Astrocyte (in vitro differentiated cells and primary cell): ENCODE data around the gene NTM. TPM values are rescaled to one million over a fixed set of nuclear protein-coding genes. Genes with fewer than 3 reads are reported as not detected.

Source experiments
- DNase-seq: peaks from one replicate; pipeline ENCODE4 v3.0.0-alpha.2; 2010; ENCODE audit warnings: low read depth
- FAIRE-seq: peaks from 2 replicates; lab custom pipeline; 2011; peaks lifted over from hg19 to GRCh38; lab: Jason Lieb, UNC
- H2AFZ ChIP-seq: 2 replicates; pipeline ENCODE4 v1.6.0; 2012; ENCODE audit warnings: low read depth, low read length, inconsistent platforms
- H3K27ac ChIP-seq: 2 replicates; pipeline ENCODE4 v1.5.1; 2011; ENCODE audit warnings: low read depth, low read length, inconsistent platforms
- H3K27me3 ChIP-seq: 2 replicates; pipeline ENCODE4 v1.6.0; 2011; ENCODE audit warnings: low read length, inconsistent platforms; ENCODE audit not compliant: insufficient read depth
- H3K36me3 ChIP-seq: 2 replicates; pipeline ENCODE4 v1.5.1; 2011; ENCODE audit warnings: low read length, inconsistent platforms; ENCODE audit not compliant: insufficient read depth
- H3K4me1 ChIP-seq: 2 replicates; pipeline ENCODE4 v1.5.1; 2011; ENCODE audit warnings: low read length, inconsistent platforms; ENCODE audit not compliant: insufficient read depth
- H3K4me2 ChIP-seq: 2 replicates; pipeline ENCODE4 v1.6.0; 2012; ENCODE audit warnings: low read length, inconsistent platforms
- H3K4me3 ChIP-seq: 2 replicates; pipeline ENCODE4 v1.5.1; 2011; ENCODE audit warnings: low read depth, mild to moderate bottlenecking, low read length, inconsistent platforms; ENCODE audit not compliant: insufficient read depth
- H3K79me2 ChIP-seq: 2 replicates; pipeline ENCODE4 v1.6.0; 2012; ENCODE audit warnings: mild to moderate bottlenecking, low read length, inconsistent platforms; ENCODE audit not compliant: insufficient read depth
- H3K9ac ChIP-seq: 2 replicates; pipeline ENCODE4 v1.6.0; 2012; ENCODE audit warnings: mild to moderate bottlenecking, low read length, inconsistent platforms
- H3K9me3 ChIP-seq: 2 replicates; pipeline ENCODE4 v1.5.1; 2012; ENCODE audit warnings: low read depth, mild to moderate bottlenecking, low read length, inconsistent platforms; ENCODE audit not compliant: insufficient read depth
- H4K20me1 ChIP-seq: 2 replicates; pipeline ENCODE4 v1.6.0; 2012; ENCODE audit warnings: low read length, inconsistent platforms; ENCODE audit not compliant: insufficient read depth
- H3K27ac Mint-ChIP-seq: one replicate; pipeline ENCODE4 v1.8.0; 2021; ENCODE audit warnings: mild to moderate bottlenecking, mixed read lengths; ENCODE audit not compliant: unreplicated experiment
- H3K27me3 Mint-ChIP-seq: one replicate; pipeline ENCODE4 v1.8.0; 2021; ENCODE audit warnings: low read depth, mixed read lengths; ENCODE audit not compliant: unreplicated experiment
- H3K36me3 Mint-ChIP-seq: one replicate; pipeline ENCODE4 v1.8.0; 2021; ENCODE audit warnings: low read depth, mixed read lengths; ENCODE audit not compliant: unreplicated experiment
- H3K4me1 Mint-ChIP-seq: one replicate; pipeline ENCODE4 v1.8.0; 2021; ENCODE audit warnings: low read depth, mixed read lengths; ENCODE audit not compliant: unreplicated experiment
- H3K4me3 Mint-ChIP-seq: one replicate; pipeline ENCODE4 v1.8.0; 2021; ENCODE audit warnings: mild to moderate bottlenecking, moderate library complexity, mixed read lengths; ENCODE audit not compliant: unreplicated experiment
- H3K9me3 Mint-ChIP-seq: one replicate; pipeline ENCODE4 v1.8.0; 2021; ENCODE audit warnings: mild to moderate bottlenecking, mixed read lengths; ENCODE audit not compliant: unreplicated experiment
- EZH2 ChIP-seq: IDR thresholded peaks from 2 replicates; pipeline ENCODE4 v1.6.1; 2012; ENCODE audit warnings: mild to moderate bottlenecking, low read length, inconsistent platforms; ENCODE audit not compliant: insufficient read depth
- total RNA-seq: library from RNA; stranded (reverse); gene quantifications from 2 replicates; pipeline ENCODE4 v1.2.1, GENCODE V29; 2021
- TF ChIP-seq, protein P1 (sequence below): IDR thresholded peaks from 2 replicates; pipeline ENCODE4 v1.5.1; 2011; ENCODE audit warnings: low read depth, mild to moderate bottlenecking, inconsistent platforms, low read length, moderate library complexity; ENCODE audit not compliant: insufficient read depth

NTM gene
- total RNA-seq, 1 donor from 2014 or later: 98.2 TPM

DNA sequence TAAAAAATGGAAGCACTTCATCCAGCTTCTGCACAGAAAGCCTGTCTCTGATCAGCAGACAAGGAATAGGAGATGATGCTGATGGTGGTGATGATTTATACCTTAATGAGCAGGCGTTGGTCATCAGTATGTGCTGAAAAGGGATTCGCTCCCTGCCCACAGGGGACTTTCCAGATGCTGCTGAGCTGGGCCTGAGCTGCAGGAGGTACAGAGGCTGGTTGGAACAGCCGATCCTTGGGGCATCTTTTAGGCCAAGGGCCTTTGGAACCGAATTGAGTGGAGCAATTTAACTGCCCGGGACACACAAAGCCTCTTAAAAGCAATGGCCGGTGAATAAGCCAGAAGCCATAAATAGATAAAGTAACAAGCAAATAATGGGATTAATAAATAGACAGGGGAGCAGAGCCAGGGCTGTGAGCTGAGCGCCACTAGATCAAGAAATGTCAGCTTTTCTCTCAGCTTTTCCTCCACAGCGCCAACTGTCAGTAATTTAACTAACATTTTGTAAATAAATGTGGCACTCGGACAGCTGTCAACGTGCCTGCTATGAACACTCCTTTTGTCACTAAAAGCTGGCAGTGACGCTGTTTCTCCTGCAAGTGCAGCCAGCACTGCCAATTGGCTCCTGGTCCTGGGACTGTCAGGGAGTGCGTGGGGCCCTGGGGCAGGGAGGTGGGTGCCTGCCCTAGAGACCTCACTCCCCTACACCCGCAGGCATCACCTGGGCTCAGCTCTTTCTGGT lies 562.3 kb downstream of the NTM start:
- Histone ChIP-seq H3K27me3 (no peaks in the 10 kb centered on the region), H3K9ac (no peak overlapping the region), H3K27ac (no peak overlapping the region), H2AFZ (no peak overlapping the region), H3K36me3 (no peaks in the 10 kb centered on the region), H3K4me1 (peaks cover 2% of the 10 kb centered on the region), H3K9me3 (no peaks in the 10 kb centered on the region), H3K79me2 (peaks cover 98% of the 10 kb centered on the region), H3K4me3 (no peak overlapping the region), H3K4me2 (no peak overlapping the region), H4K20me1 (peaks cover 39% of the 10 kb centered on the region)
- Mint-ChIP-seq H3K27me3 (no peaks in the 10 kb centered on the region), H3K4me1 (peaks cover 3% of the 10 kb centered on the region), H3K9me3 (peaks cover 2% of the 10 kb centered on the region), H3K4me3 (no peak overlapping the region), H3K27ac (no peak overlapping the region), H3K36me3 (peaks cover 13% of the 10 kb centered on the region)
- FAIRE-seq (no peak), DNase-seq (no peak)
- TF ChIP-seq, protein P1, sequence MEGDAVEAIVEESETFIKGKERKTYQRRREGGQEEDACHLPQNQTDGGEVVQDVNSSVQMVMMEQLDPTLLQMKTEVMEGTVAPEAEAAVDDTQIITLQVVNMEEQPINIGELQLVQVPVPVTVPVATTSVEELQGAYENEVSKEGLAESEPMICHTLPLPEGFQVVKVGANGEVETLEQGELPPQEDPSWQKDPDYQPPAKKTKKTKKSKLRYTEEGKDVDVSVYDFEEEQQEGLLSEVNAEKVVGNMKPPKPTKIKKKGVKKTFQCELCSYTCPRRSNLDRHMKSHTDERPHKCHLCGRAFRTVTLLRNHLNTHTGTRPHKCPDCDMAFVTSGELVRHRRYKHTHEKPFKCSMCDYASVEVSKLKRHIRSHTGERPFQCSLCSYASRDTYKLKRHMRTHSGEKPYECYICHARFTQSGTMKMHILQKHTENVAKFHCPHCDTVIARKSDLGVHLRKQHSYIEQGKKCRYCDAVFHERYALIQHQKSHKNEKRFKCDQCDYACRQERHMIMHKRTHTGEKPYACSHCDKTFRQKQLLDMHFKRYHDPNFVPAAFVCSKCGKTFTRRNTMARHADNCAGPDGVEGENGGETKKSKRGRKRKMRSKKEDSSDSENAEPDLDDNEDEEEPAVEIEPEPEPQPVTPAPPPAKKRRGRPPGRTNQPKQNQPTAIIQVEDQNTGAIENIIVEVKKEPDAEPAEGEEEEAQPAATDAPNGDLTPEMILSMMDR: no peak

DNA sequence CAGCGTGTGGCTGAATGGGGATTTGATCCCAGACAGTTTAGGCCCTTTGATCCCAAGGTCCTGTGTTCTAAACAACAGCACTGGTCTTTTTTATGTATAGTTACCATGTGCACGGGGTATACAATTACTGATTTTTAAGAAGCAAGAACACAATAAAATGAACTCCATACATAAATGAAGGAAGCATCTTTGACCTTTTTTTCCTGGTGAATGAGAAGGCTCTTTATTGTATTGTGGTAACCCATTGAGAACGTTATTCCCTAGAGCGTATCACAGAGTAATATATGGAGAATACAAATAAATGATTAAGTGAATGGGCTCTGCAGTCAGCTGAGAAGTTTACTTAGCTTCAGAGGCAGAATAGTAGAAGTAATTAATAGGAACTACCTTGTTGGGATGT lies 563.6 kb downstream of the NTM start:
- H3K4me3 ChIP-seq: no peak overlapping the region

DNA sequence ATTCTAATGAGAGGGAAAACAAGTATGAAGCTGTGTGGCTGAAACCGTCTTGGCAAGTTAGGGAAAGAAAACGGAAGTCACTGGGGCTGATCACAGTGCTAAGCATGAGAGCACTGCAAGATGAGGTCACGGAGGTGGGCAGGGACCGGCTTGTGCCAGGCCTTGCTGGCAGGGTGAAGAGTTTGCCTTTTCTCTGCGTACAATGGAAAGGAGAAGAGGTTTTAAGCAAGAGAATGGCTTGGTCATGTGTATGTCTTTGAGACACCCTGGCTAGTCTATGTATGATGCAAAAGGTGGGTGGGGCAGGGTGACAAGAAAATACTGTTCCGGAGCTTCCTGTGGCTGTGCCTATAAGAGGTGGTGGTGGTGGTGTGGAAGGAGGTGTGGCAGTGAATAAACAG lies 567.9 kb downstream of the NTM start:
- H3K27me3 Mint-ChIP-seq: no peaks in the 10 kb centered on the region
- Histone ChIP-seq H3K36me3 (no peaks in the 10 kb centered on the region), H3K27ac (no peak overlapping the region), H3K9me3 (no peaks in the 10 kb centered on the region), H3K4me3 (no peak overlapping the region), H3K4me2 (peak overlapping the region; percentile 62), H3K27me3 (no peaks in the 10 kb centered on the region), H4K20me1 (peaks cover 68% of the 10 kb centered on the region), H3K79me2 (peaks cover 98% of the 10 kb centered on the region), H2AFZ (no peak overlapping the region), H3K9ac (peak overlapping the region; percentile 27), H3K4me1 (peaks cover 12% of the 10 kb centered on the region)
- H3K9me3 Mint-ChIP-seq: no peaks in the 10 kb centered on the region
- H3K4me1 Mint-ChIP-seq: peaks cover 9% of the 10 kb centered on the region
- peaks cover 6% of the 10 kb centered on the region for H3K36me3 Mint-ChIP-seq
- TF ChIP-seq, protein P1: no peak
- no peak for TF ChIP-seq EZH2
- no peak overlapping the region for H3K4me3 Mint-ChIP-seq
- no peak overlapping the region for H3K27ac Mint-ChIP-seq
- DNase-seq: peak; percentile 18
- no peak for FAIRE-seq

More for the DNA sequence above, 563.6 kb downstream of the NTM start:
- H3K4me1 Mint-ChIP-seq: peaks cover 9% of the 10 kb centered on the region
- Histone ChIP-seq H3K79me2 (peaks cover 98% of the 10 kb centered on the region), H3K27me3 (no peaks in the 10 kb centered on the region), H4K20me1 (peaks cover 46% of the 10 kb centered on the region), H3K4me2 (no peak overlapping the region), H2AFZ (no peak overlapping the region), H3K9me3 (no peaks in the 10 kb centered on the region), H3K4me1 (peaks cover 11% of the 10 kb centered on the region), H3K36me3 (no peaks in the 10 kb centered on the region), H3K27ac (no peak overlapping the region), H3K9ac (no peak overlapping the region)
- TF ChIP-seq, protein P1: no peak
- no peak for TF ChIP-seq EZH2
- H3K9me3 Mint-ChIP-seq: no peaks in the 10 kb centered on the region
- no peaks in the 10 kb centered on the region for H3K27me3 Mint-ChIP-seq
- no peak for DNase-seq
- no peak overlapping the region for H3K27ac Mint-ChIP-seq
- peaks cover 14% of the 10 kb centered on the region for H3K36me3 Mint-ChIP-seq
- H3K4me3 Mint-ChIP-seq: no peak overlapping the region
- FAIRE-seq: no peak
